Measurements from ENCODE around the gene TMEM52.

DNA sequence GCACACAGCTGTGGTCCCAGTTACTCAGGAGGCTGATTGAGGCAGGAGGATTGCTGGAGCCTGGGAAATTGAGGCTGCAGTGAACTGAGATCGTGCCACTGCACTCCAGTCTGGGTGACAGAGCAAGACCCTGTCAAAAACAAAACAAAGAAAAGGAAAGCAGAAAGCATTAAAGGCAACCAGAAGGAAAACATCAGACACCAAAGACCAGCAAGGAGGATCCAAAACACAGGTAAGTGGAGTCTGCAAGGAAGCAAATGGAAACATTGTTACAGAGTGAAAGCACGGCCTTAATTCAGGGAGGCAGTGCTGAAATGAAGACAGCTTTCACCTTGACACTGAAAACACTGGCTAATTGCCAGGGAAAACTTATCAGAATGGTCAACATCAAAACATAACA, 43.7 kb upstream of the TMEM52 start:
- TF ChIP-seq, protein P1, sequence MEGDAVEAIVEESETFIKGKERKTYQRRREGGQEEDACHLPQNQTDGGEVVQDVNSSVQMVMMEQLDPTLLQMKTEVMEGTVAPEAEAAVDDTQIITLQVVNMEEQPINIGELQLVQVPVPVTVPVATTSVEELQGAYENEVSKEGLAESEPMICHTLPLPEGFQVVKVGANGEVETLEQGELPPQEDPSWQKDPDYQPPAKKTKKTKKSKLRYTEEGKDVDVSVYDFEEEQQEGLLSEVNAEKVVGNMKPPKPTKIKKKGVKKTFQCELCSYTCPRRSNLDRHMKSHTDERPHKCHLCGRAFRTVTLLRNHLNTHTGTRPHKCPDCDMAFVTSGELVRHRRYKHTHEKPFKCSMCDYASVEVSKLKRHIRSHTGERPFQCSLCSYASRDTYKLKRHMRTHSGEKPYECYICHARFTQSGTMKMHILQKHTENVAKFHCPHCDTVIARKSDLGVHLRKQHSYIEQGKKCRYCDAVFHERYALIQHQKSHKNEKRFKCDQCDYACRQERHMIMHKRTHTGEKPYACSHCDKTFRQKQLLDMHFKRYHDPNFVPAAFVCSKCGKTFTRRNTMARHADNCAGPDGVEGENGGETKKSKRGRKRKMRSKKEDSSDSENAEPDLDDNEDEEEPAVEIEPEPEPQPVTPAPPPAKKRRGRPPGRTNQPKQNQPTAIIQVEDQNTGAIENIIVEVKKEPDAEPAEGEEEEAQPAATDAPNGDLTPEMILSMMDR (IDR thresholded peaks at IDR 0.05; ENCODE audit: low read depth, low read length), result no peak
- no peak for TF ChIP-seq EZH2phosphoT487 (IDR thresholded peaks at IDR 0.05; ENCODE audit: low read depth)
